Thoracic aorta (tissue), 2 donors: ENCODE results near the gene HOGA1. TPM values are rescaled to one million over a fixed set of nuclear protein-coding genes. Genes with fewer than 3 reads are reported as not detected.

Source experiments
- ATAC-seq: fragments of 150-250 bp; one replicate; pipeline ENCODE4 v1.8.0; 2017; ENCODE audit warnings: low read depth; ENCODE audit not compliant: insufficient number of reproducible peaks, low FRiP score
- DNase-seq: peaks from one replicate; pipeline ENCODE4 v3.0.0-alpha.2; 2020; ENCODE audit warnings: low spot score
- H3K27ac ChIP-seq, 2 donors: fragments of 200-600 bp; sonication (generic); 1 replicate in 1 of 2; 2 replicates in 1 of 2; pipeline ENCODE4 v1.5.1; 2016; ENCODE audit warnings: mild to moderate bottlenecking in 2 of 2, moderate library complexity in 2 of 2
- H3K27me3 ChIP-seq: fragments of 200-600 bp; sonication (generic); replicated peaks from 2 replicates; pipeline ENCODE4 v1.6.0; 2016; ENCODE audit warnings: mild to moderate bottlenecking; ENCODE audit not compliant: insufficient read depth
- H3K36me3 ChIP-seq: fragments of 200-600 bp; sonication (generic); one replicate; pipeline ENCODE4 v1.5.1; 2016
- H3K4me1 ChIP-seq, 2 donors: fragments of 200-600 bp; sonication (generic); 1 replicate in 1 of 2; 2 replicates in 1 of 2; pipeline versions ENCODE4 v1.5.1 to v1.6.0; 2016; ENCODE audit warnings: low read depth in 2 of 2, mild to moderate bottlenecking in 1 of 2; ENCODE audit not compliant: control insufficient read depth in 1 of 2
- H3K4me3 ChIP-seq: fragments of 200-600 bp; sonication (generic); 2 replicates; pipeline ENCODE4 v1.5.1; 2016; ENCODE audit warnings: mild to moderate bottlenecking
- H3K9me3 ChIP-seq: fragments of 200-600 bp; sonication (generic); 2 replicates; pipeline ENCODE4 v1.5.1; 2016
- total RNA-seq, 2 donors: library from RNA; depleted of rRNA; stranded (reverse); fragments of >200 nt; gene quantifications; one replicate each; pipeline versions ENCODE4 v1.1.0 to v1.2.3, GENCODE V29; 2016
- TF ChIP-seq, protein P1 (sequence below): fragments of 200-600 bp; sonication (generic); IDR thresholded peaks from one replicate; pipeline ENCODE4 v1.5.1; 2019; ENCODE audit warnings: antibody characterized with exemption

The HOGA1 gene
- total RNA-seq, 2 donors from 2014 or later, result 7.0 to 12.3 TPM

- TF ChIP-seq, protein P1, sequence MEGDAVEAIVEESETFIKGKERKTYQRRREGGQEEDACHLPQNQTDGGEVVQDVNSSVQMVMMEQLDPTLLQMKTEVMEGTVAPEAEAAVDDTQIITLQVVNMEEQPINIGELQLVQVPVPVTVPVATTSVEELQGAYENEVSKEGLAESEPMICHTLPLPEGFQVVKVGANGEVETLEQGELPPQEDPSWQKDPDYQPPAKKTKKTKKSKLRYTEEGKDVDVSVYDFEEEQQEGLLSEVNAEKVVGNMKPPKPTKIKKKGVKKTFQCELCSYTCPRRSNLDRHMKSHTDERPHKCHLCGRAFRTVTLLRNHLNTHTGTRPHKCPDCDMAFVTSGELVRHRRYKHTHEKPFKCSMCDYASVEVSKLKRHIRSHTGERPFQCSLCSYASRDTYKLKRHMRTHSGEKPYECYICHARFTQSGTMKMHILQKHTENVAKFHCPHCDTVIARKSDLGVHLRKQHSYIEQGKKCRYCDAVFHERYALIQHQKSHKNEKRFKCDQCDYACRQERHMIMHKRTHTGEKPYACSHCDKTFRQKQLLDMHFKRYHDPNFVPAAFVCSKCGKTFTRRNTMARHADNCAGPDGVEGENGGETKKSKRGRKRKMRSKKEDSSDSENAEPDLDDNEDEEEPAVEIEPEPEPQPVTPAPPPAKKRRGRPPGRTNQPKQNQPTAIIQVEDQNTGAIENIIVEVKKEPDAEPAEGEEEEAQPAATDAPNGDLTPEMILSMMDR, result no peak
- DNase-seq (no peak), ATAC-seq (peak; percentile 19)
- Histone ChIP-seq H3K27me3 (no peaks in the 10 kb centered on the region), H3K4me1 (peaks cover 40 to 57% of the 10 kb centered on the region in 2 donors), H3K4me3 (no peak overlapping the region), H3K27ac (peak overlapping the region; percentile 96 to 97), H3K9me3 (no peaks in the 10 kb centered on the region), H3K36me3 (no peaks in the 10 kb centered on the region)
These were observed 44.5 kb upstream of the HOGA1 start for GRCh38 chr10:97539523-97540200.

- Histone ChIP-seq H3K36me3 (no peaks in the 10 kb centered on the region), H3K9me3 (no peaks in the 10 kb centered on the region), H3K27ac (peak overlapping the region; percentile 96 to 97), H3K27me3 (no peaks in the 10 kb centered on the region), H3K4me3 (no peak overlapping the region), H3K4me1 (peaks cover 40 to 57% of the 10 kb centered on the region in 2 donors)
- DNase-seq (no peak), ATAC-seq (no peak)
- TF ChIP-seq, protein P1, result no peak
These were observed 43.3 kb upstream of the HOGA1 start for GRCh38 chr10:97540669-97541500.

GRCh38 chr10:97542169-97543024 lies 41.8 kb upstream of the HOGA1 start:
- peak; percentile 77 for DNase-seq
- Histone ChIP-seq H3K9me3 (no peaks in the 10 kb centered on the region), H3K36me3 (no peaks in the 10 kb centered on the region), H3K27me3 (no peaks in the 10 kb centered on the region), H3K27ac (peak overlapping the region; percentile 96 to 97), H3K4me1 (peaks cover 46 to 66% of the 10 kb centered on the region in 2 donors), H3K4me3 (peak overlapping the region; percentile 42)
- TF ChIP-seq, protein P1, result no peak
- ATAC-seq, result peak; percentile 62

DNA sequence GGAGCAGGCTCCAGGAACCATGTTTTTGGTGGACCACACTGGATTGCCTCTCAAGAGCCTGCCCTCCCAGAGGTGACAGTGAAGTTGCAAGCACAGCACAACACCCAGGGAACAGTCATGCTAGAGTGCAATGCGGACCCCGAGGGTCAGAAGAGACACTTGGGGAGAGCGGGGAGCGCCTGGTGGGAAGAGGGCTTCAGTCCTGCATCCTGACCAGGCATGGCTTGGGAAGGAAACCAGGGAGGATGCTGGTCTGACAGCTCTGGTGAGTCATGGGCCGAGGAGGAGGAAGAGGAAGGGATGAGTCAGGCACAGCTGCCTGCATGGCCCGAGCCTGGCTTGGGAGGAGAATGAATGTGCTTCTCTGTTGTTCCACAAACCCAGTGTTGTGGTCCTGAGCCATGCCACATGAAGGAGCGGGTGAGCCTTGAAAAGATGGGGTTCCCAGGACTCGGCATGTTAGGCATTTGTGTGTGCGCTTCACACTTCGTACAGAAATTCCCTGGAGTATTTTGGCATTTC lies 41.1 kb upstream of the HOGA1 start:
- Histone ChIP-seq H3K4me3 (no peak overlapping the region), H3K27me3 (no peaks in the 10 kb centered on the region), H3K9me3 (no peaks in the 10 kb centered on the region), H3K27ac (peak overlapping the region; percentile 96 to 97), H3K4me1 (peaks cover 48 to 67% of the 10 kb centered on the region in 2 donors), H3K36me3 (no peaks in the 10 kb centered on the region)
- TF ChIP-seq, protein P1, result no peak
- DNase-seq, result peak; percentile 82
- peak; percentile 84 for ATAC-seq
